HG03432 (cell line): ENCODE measurements around the gene DLX4.

Experiments used
- ATAC-seq: cut with Tn5 transposase; IDR thresholded peaks from one replicate; pipeline ENCODE4 v1.9.1; 2021; ENCODE audit warnings: mild to moderate bottlenecking, moderate library complexity; ENCODE audit not compliant: unreplicated experiment

DLX4 gene

DNA sequence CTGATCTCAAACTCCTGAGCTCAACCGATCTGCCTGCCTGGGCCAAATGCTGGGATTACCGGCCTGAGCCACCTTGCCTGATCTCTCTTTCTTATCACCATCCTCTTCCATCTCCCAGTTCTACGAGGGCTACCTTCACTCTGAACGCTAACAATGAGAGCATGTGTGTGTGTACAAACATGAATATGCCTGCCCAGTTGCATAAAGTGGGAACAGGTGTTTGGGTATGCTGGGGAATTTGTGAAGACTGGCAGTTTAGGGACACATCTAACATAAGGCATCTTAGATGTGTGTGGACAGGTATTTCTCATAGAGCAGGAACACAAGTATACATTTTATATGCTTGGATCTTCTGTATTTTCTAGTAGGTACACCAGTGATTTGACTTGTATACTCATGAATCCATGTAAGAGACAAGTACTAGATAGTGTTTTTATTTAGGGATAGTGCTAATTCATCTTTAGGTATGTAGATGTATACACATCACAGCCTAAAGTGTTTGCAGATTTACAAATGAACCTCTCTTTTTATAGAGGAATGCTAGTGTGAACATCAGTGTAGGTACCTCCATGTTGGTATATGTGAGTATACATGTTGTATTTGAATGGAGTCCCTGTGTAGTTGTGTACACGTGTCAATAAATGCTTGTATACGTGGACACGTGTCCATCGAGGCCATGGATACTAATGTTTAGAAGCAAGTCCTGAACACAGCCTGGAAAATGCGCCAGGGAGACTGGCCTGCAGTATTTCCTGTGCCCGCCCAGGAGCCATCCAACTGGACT, 1.2 kb upstream of the DLX4 start:
- no peak for ATAC-seq

DNA sequence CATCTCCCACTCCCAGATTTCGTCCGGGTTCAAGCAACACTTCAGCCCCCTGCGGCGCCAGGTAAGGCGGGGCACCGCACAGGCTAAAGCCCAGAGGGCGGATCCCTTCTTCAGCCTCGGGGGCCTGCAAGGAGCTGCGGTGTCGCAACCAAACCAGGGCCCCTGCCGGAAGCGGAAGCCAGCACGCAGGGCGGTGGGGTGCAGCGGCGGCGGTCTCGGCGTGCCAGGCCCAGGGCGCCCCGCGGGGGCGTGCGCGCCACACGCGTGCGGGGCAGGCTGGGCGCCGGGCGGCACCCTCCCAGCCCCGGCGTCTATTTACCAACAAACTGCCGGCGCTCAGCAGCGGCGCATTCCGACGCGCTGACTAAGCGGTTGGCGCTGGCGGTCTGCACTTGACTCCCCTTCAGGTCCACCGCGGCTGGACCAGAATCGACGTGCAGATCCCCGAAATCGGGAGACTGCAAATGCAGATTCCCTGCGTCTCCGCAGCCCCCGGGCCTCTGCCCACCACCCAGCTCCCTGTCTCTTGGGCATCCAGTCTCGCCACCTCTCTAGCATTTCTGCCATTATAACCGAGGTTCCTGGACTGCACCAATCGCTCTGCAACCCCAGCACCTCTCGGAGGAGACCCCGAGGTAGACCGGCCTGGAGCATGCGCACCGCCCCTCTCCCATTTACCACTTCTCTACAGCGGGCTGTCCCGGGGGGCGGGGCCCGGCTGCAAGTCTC, 421 bp upstream of the DLX4 start:
- ATAC-seq, result peak; percentile 46

DNA sequence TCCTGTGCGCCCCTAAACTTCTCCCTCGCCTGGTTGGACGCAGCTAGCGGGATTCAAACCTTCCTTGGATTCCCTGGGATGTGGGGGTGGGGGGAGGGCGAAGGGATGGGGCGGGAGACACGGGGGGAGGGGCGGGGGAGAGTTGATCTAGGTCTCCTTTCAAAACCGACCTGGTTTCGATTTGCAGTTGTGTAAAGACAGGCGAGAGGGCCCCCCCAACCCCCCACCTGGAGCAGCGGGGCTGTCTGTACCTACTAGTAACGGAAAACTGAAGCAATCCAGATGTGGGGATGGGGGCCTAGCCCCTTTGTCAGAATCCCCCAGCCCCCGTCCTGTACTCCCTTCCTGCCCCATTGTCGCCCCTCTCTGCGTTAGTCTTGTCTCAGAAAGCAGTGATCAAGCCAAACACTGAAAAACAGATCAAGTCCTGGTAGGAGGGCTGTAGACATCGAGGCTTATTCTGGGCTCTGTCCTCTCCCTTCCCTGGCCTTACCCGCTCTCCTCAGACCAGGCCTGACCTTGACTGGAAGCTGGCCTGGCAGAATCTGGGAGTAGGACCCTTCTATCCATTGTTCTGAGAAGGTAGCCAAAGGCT, 902 bp downstream of the DLX4 start:
- no peak for ATAC-seq

DNA sequence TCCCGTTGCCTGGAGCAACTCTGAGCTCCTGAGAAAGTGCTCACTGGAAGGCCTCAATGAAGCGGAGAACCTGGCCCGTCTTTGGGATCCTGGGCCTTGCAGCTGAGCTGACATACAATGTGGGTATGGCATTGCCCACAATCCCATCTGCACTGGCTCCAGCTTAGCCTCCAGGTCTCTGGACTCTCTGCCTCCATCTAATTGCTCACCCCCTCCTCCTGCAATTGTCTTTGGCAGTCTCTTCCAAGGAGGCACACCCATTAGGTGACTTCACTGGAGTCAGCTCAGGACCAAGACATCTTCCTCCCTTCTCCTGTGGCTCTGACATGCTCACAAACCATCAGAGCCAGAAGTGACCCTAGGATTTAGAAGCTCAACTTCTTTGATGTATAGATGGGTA, 1.5 kb downstream of the DLX4 start:
- ATAC-seq, result no peak

DNA sequence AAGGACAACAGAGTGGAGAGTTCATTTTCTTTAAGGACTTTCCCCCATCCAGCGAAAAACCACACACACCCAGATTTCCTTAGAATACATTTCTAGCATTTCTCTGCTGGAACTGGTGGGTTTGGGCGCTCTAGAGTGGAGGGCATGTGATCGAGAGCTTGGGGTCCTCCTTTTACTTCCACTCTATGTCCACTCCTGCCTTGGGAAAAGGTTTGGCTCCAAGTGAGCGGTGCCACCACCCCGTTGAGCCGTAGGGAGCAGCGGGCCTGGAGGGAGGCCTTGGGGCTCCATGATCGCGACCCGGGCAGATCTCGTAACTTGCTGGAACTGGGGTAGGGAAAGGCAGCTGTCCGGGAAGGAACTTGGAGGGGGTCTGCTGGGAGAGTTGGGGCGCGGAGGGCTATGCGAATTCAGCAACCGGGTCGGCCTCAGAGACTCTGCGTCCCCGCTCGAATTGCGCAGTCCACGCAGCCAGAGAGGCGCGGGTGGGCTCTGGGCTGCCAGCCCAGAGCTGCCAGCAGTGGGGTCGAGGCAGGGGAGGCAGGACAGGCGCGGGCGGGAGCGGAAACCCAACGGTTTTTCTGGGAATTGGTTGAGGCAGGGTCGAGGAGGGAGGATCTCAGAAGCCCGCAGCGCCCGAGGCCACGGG, 2.3 kb downstream of the DLX4 start:
- ATAC-seq, result no peak

DNA sequence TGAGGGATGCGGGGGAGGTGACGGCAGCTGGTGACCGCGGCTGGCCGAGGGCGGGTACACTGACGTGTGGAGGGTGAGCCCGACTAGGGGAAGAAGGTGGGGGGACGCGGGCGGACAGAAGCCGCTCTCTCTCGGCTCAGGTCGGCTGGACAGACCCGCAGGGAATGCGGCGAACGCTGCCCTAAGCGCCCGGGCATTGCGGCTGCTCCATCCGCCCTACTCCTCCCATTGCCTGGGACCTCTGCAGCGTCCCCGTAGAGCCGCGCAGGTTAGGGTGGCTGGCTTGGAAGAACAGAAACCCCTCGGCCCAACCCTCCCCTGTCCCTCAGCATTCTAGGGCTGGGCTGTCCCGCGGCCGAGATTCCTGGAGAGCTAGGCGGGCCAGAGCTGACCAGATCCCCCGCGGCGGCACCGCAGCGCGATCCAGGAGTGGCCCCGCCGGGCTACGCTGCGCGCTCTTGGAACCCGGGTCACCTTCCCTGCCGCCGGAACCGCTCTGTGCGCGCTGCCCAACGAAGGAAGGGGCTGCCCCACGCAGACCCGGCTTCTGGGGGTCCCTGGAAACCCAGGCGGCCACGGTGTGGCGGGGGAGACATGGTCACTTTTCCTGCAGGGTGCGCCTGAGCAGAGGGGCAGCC, 3.0 kb downstream of the DLX4 start:
- ATAC-seq, result no peak

DNA sequence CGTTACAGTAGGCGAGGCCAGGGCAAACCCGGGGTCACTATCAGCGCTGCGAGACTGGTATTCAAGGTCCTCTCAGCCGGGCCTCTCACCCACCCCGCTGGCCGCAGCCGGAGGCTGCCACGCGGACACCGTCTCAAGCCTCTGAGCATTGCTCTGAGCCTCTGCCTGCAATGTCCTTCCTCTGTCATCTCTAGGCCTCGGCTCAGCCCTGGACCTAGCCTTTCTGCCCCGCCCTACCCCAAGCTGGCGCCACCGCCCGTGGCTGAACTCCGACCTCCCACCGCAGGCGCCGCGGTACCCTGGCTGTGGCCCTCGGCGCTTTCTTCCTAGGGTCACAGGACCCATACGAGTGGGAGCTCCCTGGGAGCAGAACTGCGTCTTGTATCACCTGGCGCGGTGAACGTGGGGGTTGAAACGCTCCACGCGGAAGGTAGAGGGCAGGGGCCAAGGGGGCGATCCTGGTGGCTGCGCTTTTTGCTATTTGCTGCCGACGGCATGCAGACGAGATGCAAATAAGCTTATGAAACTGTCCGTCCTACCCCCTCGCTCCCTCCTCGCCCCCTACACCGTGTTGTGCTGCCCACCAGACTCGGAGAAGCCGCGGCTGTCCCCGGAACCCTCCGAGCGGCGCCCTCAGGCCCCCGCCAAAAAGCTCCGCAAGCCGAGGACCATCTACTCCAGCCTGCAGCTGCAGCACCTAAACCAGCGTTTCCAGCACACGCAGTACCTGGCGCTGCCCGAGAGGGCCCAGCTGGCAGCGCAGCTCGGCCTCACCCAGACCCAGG, 3.7 kb downstream of the DLX4 start:
- ATAC-seq, result no peak

DNA sequence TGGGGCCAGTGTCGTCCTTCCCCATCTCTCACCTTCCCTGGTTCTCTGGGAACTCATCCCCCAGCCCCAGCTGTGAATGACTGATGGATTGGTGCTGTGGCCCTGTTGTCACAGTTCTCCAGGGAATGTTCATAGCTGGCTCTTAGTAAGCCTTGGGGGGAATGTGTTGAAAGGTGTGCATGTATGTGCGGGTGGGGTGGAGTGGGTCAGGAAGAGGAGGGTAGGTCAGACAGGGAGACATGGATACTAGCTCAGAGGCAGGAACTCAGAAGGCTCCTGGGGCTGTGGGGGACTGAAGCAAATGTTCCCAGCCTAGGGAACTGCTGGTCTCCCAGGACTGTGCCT, 4.3 kb downstream of the DLX4 start:
- no peak for ATAC-seq

DNA sequence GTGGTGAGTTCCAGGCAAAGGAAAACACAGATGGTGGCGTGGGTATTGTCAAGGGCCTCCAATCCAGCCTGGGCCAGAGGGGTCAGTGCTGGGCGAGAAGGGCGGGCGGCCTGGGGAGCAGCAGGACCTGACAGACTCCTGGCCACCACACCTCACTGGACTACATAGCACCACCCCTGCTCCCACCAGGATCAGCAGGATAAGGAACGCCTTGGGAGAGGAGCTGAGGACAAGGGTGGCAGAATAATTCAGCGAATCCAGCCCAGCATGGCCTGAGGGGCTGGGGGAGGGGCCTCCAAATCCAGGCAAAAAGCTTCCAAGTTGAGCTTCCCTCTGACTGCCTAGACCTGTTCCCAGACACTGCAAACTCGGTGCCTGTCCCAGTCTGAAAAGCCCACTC, 6.5 kb downstream of the DLX4 start:
- no peak for ATAC-seq

DNA sequence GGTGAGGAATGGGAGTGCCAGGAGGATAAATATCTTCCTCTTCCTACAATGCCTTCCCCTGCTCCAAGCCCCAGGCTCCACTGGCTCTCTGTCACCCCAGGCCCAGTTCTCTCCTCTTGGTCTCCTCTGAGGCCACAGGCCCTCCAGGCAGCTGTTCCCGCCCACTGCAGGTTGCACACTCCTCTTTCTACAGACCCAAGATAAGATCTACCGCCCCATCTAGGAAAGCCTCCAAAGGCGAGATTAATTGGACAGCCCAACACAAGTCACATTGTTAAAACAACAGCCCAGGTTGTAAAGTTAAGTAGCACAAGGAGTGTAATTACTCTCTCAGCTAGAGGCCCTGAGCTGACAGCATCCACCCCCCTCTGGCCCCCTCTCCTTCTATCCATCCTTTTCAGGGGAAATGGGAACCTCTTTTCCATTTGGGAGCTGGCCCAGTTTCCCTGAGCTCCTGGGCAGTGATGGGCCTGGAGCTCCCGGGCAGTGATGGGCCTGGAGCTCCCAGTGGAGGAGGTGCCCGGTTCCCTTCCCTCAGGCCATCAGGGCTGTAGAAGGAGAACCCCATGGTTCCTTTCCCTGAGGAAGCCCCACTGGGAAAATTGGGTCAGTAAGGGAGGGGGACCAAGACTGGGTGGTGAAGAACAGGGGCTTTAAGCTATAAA, 7.3 kb downstream of the DLX4 start:
- no peak for ATAC-seq

DNA sequence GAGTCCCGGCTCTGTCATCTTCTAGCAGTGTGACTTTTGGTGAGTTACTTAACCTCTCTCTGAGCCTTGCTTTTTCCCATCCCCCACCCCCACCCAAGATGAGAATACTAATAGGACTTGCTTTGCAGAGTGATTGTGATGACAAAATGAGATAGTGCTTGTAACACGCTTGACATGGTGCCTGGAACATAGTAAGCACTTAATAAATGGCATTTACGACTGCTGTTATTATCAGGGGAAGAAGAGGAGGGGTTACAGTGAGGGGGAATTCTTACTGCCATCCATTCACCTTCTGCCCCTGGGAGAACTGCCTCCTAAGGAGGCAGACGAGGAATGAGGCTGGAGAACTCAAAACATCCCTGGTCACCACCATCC, 7.8 kb downstream of the DLX4 start:
- ATAC-seq, result no peak

DNA sequence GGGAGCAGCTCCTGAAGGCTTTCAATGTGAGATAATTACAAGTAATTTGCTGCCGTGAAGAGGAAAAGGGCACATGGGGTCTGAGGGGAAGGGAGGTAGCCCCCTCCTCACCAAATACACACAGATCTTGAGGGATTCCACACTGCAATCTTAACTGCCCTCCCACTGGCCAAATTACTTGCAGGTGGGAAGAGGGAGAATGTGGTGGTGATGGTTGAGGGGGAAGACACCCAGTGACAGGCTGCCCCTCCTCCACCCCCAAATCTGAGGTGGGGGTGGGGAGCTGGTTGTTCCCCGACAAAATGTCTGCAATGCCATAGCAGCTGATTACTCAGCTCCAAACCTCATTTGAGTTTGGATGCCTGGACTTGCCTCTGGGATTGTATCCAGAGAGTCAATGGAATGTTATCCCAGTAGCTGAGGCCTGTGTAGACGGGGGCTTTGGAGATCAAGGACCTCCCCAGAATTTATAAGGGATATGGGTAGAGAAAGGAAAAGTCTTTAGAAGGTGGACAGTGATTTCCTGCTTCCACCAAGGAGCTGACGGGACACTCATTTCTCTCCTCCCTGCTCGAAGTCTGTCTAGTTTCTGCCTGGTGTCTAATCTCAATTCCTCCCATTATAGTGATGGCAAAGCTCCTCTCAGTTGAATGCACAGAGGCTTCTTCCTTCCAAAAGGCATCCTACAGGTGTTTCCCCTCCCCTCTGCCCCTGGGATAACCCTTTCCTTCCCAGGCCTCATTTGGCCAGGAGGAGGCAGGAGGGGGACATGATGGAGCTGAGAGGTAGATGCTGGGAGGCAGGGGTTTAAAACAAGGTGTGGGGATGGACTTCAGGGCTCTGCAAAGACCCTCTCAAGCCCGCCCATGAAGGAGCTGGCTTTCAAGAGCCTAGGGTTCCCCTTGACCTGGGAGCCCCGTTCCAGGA, 8.7 kb downstream of the DLX4 start:
- ATAC-seq, result no peak

DNA sequence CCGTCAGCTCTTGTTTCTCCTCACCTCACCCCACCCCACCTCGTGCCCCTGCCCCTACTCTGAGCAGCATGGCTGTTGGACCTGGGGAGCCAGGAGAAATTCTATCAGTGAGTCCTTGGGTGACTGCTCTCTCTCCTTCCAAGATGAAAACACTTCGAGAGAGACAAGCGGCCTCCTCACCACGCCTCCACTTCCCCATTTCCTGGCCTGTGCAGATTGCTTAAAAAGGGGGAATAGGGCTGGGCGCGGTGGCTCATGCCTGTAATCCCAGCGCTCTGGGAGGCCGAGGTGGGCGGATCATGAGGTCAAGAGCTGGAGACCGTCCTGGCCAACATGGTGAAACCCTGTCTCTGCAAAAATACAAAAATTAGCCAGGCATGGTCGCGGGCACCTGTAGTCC, 9.5 kb downstream of the DLX4 start:
- no peak for ATAC-seq

DNA sequence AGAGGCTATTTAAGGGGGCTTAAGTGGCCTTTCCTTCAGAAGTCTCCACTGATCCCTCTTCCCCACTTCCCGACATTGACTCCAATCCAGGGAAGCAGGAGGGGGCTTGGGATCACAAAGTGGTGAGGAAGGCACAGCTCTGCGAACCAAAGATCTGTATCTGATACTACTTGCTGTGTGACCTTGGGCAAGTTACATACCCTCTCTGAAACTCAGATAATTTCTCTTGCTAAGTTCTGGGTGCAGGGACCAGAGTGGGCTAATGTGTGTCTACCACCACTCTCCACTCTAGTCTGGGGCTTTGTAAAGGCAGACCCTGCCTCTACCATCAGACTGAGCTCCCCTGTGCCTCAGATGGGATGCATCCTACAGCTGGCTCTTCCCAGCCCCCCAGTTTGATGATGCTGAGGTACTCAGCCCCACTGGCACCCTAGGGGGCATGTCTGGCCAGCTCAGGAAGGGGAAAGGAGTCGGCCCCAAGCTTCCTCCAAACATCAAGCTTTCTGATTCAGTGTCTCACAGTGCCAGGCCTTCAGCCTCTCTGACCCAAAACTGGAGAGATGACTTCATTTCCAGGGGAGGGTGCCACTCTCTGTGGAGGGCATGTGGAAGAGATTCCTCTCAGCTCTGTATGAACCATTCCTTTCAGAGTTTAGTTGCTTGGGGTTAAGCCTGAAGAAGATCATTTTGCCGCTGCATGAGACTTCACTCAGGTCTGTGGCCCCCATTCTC, 10.9 kb downstream of the DLX4 start:
- ATAC-seq, result no peak

DNA sequence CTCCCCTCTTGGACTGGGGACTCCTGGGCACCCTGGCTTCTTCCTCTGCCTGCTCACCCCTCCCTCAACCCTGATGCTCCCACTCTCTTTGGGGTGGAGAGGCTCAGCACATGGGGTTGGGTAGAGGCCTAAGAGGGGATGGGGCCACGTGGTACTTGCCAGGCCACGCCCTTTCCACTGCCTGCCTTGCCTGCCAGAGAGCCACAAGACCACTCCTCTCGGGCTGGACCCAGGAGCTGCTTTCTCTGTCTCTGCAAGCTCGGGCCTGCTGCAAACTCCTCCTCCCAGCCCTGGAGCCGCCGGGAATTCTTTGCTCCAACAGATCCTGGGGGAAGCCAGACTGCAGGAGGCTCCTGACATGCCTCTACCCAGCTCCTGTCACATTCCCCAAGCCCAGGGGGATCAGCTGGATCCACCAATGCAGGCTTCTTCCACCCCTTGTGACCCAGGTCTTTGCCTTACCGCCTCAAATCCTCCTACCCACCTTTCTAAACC, 11.8 kb downstream of the DLX4 start:
- ATAC-seq, result no peak

DNA sequence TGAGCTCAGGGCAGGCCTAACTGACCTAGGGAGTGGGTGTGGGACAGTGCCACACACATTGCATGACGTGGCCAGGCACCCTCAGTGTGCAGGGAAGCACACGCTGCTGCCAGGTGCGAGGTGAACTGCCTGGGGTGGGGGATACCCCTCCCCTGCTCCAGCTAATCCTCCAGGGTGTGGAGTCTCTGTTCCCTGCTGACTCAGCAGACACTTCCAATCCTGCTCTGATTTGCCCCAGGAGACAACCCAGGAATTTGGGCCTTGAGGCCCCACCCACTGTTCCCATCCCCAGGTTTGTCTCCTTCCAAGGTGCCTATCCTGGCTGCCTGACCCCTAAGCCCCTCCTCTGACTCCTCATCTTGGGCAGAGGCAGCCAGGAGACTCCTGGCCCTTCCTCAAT, 15.3 kb downstream of the DLX4 start:
- ATAC-seq, result no peak

DNA sequence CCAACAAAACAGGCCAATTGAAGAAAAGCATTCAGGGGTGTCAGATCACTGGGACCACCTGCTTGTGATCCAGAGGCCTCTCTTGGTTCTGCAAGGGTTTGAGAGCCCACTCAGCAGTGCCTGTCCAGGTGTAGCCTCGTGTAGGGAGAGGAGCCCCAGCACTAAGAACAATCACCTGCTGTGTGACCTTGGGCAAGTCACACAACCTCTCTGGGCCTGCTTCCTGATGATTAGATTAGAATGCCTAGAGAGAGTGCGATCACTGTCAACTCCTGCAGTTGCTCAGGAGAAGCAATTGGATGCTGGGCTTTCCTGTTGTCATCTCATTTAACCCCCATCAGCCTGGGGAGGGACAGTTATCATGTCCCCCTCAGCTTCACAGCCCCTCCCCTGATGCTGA, 15.8 kb downstream of the DLX4 start:
- no peak for ATAC-seq

DNA sequence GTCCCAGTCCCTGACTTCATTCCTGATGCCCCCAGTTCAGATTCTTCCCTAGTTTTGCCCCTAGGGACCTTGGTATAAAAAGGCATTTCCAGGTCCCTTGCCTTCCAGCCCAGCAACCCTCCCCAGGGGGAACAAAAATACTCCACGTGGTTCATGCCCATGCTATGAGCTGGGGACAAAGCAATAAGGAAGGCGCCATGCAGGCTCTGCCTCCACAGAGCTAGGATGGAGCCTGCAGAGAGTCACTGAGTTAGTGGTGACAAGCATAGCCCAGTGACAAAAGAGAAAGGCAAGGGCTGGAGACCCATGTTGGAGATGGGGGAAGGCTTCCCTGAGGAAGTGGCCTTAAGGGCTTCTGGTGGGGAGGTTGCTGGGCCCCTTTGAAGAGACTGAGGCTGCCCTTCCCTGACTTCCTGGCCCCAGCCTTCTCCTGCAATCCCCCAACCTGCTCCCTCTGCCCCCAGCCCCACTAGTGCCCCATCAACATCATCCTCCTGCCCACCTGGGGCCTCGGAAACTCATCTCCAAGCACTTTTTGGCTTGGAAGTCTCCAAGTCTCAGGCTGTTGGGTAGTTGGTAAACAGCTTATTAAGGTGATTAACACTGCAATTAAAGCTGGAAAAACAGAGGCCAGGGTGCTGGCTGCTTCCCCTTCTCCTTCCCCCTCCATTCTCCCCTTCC, 16.5 kb downstream of the DLX4 start:
- ATAC-seq, result no peak
